Mesenteric fat pad (tissue), 1 donor: ENCODE results near the gene FAM20C. TPM values are rescaled to one million over a fixed set of nuclear protein-coding genes. Genes with fewer than 3 reads are reported as not detected.

ENCODE experiments used
- DNase-seq: peaks from one replicate; pipeline ENCODE4 v3.0.0-alpha.2; 2020; ENCODE audit warnings: low spot score
- total RNA-seq: library from RNA; stranded (reverse); fragmentation: NEBNext Ultra II Directional; extraction: Animal tissue kit (Norgen Biotek cat#: 25700); gene quantifications from one replicate; pipeline ENCODE4 v1.2.1, GENCODE V29; 2021
- donor health status: DM: yes; HTN: yes; CAD: no.

The FAM20C gene
- total RNA-seq, 1 donor from 2014 or later = 121 TPM

- no peak for DNase-seq
Observed at GRCh38 chr7:207418-208129, 15.2 kb downstream of the FAM20C start.

GRCh38 chr7:208130-208673 is 15.8 kb downstream of the FAM20C start:
- no peak for DNase-seq

GRCh38 chr7:208816-209215 is 16.4 kb downstream of the FAM20C start:
- no peak for DNase-seq

- DNase-seq = no peak
Observed at GRCh38 chr7:209416-209815, 17.0 kb downstream of the FAM20C start.

- DNase-seq = no peak
Observed at GRCh38 chr7:209906-210305, 17.5 kb downstream of the FAM20C start.

GRCh38 chr7:210401-210925 is 18.1 kb downstream of the FAM20C start:
- DNase-seq = no peak

- no peak for DNase-seq
Observed at GRCh38 chr7:211033-211714, 18.8 kb downstream of the FAM20C start.

GRCh38 chr7:211715-212058 is 19.3 kb downstream of the FAM20C start:
- no peak for DNase-seq

GRCh38 chr7:212754-213153 is 20.4 kb downstream of the FAM20C start:
- no peak for DNase-seq

- no peak for DNase-seq
Observed at GRCh38 chr7:213324-213993, 21.1 kb downstream of the FAM20C start.

GRCh38 chr7:214410-215212 is 22.2 kb downstream of the FAM20C start:
- DNase-seq = no peak

- no peak for DNase-seq
Observed at GRCh38 chr7:216360-217300, 24.3 kb downstream of the FAM20C start.

GRCh38 chr7:217781-218180 is 25.4 kb downstream of the FAM20C start:
- DNase-seq = no peak

- no peak for DNase-seq
Observed at GRCh38 chr7:218316-218715, 25.9 kb downstream of the FAM20C start.

GRCh38 chr7:218896-219580 is 26.7 kb downstream of the FAM20C start:
- no peak for DNase-seq

- no peak for DNase-seq
Observed at GRCh38 chr7:219581-220150, 27.3 kb downstream of the FAM20C start.

- DNase-seq = no peak
Observed at GRCh38 chr7:220151-220841, 27.9 kb downstream of the FAM20C start.

GRCh38 chr7:221978-222715 is 29.8 kb downstream of the FAM20C start:
- DNase-seq = no peak
